Suprapubic skin (tissue), 4 donors: ENCODE results near the gene HABP4.

Experiments
- CTCF ChIP-seq, 2 donors: fragments of 200-600 bp in 1 of 2; fragments of 450-650 bp in 1 of 2; sonication (generic) in 1 of 2; IDR thresholded peaks; one replicate each; pipeline ENCODE4 v1.5.1; 2016 to 2019; ENCODE audit warnings: antibody characterized with exemption in 2 of 2, mild to moderate bottlenecking in 1 of 2, moderate library complexity in 1 of 2
- POLR2A ChIP-seq, 2 donors: fragments of 450-650 bp; IDR thresholded peaks; one replicate each; pipeline ENCODE4 v1.6.1; 2017; ENCODE audit warnings: antibody characterized with exemption in 2 of 2, mild to moderate bottlenecking in 2 of 2, moderate library complexity in 2 of 2
- POLR2AphosphoS5 ChIP-seq, 3 donors: sonication (generic); formaldehyde crosslinking; IDR thresholded peaks; one replicate each; pipeline ENCODE4 v1.6.1; 2017; ENCODE audit warnings: antibody characterized with exemption in 3 of 3

DNA sequence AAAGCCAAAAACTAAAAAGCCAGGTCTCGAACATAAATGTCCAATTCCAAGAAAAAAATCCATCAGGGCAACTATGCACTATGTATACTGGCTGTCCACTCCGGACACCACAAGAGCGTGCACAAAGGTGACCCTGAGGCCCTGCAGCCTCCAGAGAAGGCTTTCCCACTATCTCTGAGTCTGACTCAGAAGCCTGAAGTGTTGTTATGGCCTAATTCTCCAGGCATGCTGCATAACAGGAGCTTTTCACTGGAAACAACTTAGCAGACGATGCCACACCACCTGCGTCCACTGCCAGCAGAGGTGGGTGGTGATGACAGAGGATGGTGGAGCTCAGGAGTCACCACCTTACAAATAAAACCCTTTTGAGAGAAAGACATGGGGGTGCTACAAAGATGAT lies 63.7 kb downstream of the HABP4 start:
- TF ChIP-seq CTCF (IDR thresholded peaks at IDR 0.05) (no peak), POLR2A (IDR thresholded peaks at IDR 0.05) (no peak), POLR2AphosphoS5 (IDR thresholded peaks at IDR 0.05) (no peak)
